OCI-LY7 (cell line): ENCODE results near the gene NUP93.

ENCODE experiments used
- EZH2phosphoT487 ChIP-seq: fragments of 200-600 bp; sonication (generic); IDR thresholded peaks from 2 replicates; pipeline ENCODE4 v1.6.1; 2018; ENCODE audit warnings: low read depth, borderline replicate concordance, mild to moderate bottlenecking, mixed run types, antibody characterized with exemption, low read length, moderate library complexity, mixed read lengths
- TF ChIP-seq, protein P1 (sequence below): fragments of 200-600 bp; sonication (generic); conservative IDR thresholded peaks from 2 replicates; pipeline ENCODE4 v1.5.1; 2014; ENCODE audit warnings: mild to moderate bottlenecking, antibody characterized with exemption, low read length, moderate library complexity, mixed read lengths

DNA sequence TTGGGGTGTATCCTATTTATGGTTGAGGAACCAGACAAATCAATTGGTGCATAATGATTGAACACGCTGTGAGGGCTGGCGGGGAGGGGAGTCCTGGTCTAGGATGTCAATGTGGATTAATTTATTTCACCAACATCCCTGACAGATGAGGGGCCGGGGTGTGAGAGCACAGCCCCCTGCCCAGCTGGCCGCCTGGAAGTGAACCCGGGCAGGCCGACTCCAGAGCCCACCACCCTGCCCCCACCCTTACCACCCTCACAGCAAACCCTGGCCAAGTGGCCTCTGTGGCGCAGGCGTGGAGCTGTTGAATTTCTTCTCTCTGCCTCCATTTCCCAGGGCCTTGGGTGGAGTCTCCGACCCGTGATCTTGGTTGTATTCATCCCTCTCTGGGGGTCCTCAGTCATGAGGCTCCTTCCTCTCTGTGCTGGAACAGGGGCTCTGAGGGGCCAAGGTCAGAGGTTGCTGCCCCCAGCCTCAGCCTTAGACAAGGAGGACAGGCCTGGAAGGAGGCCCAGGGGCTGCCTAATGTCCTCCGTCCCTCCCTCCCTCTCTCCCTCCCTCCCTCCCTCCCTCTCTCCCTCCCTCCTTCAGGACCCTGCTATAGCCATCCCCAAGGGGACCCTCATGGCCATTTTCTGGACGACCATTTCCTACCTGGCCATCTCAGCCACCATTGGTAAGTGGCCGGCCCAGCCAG lies 147.7 kb downstream of the NUP93 start:
- TF ChIP-seq, protein P1, sequence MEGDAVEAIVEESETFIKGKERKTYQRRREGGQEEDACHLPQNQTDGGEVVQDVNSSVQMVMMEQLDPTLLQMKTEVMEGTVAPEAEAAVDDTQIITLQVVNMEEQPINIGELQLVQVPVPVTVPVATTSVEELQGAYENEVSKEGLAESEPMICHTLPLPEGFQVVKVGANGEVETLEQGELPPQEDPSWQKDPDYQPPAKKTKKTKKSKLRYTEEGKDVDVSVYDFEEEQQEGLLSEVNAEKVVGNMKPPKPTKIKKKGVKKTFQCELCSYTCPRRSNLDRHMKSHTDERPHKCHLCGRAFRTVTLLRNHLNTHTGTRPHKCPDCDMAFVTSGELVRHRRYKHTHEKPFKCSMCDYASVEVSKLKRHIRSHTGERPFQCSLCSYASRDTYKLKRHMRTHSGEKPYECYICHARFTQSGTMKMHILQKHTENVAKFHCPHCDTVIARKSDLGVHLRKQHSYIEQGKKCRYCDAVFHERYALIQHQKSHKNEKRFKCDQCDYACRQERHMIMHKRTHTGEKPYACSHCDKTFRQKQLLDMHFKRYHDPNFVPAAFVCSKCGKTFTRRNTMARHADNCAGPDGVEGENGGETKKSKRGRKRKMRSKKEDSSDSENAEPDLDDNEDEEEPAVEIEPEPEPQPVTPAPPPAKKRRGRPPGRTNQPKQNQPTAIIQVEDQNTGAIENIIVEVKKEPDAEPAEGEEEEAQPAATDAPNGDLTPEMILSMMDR: no peak
- no peak for TF ChIP-seq EZH2phosphoT487
